Measurements from ENCODE around the gene STAT5B. TPM values are rescaled to one million over a fixed set of nuclear protein-coding genes. Genes with fewer than 3 reads are reported as not detected.

Gene STAT5B
- total and polyA plus RNA-seq, 2 donors (not counting 1 experiment from before 2014, with no cell fraction given), result 24.4 to 29.6 TPM

DNA sequence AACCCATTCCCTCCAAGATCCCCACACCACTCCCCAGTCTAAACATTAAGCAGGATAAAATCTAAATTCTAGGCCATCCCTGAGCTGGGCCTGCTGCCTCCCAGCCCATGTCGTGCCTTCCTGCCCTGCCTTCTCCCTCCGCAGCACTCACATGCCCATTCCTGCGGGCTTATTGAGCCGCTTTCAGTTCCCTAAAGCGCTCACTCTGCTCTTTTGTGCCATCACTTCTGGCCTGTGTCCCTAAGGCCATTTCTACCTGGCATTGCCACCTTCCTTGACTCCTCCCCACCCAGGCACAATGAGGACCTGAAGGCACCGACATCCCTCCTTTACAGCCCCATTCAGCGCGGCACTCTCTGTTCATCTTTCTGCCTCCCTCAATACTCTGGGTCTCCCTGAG is 108.4 kb downstream of the STAT5B start:
- H3K9ac ChIP-seq (ENCODE audit: insufficient read depth, low read length), result no peak overlapping the region
- H3K4me1 ChIP-seq (ENCODE audit: control insufficient read depth, extremely low read depth, insufficient read depth, low read length), result no peaks in the 10 kb centered on the region
- peaks cover 10% of the 10 kb centered on the region for H3K27me3 ChIP-seq (ENCODE audit: control insufficient read depth, insufficient read depth, low read length)
- no peak overlapping the region for H2AFZ ChIP-seq (ENCODE audit: low read length)
- H3K36me3 ChIP-seq (ENCODE audit: control insufficient read depth, insufficient read depth, low read length), result no peaks in the 10 kb centered on the region
- no peak overlapping the region for H3K4me2 ChIP-seq (ENCODE audit: extremely low read depth, insufficient read depth, low read length)
- no peak for DNase-seq (ENCODE audit: low read depth in 2 of 2)
- no peak overlapping the region for H3K27ac ChIP-seq (ENCODE audit: insufficient read depth, low read length)
- H3K4me3 ChIP-seq (replicated peaks in 1 of 4; ENCODE audit: control extremely low read depth in 1 of 4, insufficient read depth in 1 of 4, low read depth in 3 of 4, low read length in 4 of 4), result no peak overlapping the region
- TF ChIP-seq, protein P1, sequence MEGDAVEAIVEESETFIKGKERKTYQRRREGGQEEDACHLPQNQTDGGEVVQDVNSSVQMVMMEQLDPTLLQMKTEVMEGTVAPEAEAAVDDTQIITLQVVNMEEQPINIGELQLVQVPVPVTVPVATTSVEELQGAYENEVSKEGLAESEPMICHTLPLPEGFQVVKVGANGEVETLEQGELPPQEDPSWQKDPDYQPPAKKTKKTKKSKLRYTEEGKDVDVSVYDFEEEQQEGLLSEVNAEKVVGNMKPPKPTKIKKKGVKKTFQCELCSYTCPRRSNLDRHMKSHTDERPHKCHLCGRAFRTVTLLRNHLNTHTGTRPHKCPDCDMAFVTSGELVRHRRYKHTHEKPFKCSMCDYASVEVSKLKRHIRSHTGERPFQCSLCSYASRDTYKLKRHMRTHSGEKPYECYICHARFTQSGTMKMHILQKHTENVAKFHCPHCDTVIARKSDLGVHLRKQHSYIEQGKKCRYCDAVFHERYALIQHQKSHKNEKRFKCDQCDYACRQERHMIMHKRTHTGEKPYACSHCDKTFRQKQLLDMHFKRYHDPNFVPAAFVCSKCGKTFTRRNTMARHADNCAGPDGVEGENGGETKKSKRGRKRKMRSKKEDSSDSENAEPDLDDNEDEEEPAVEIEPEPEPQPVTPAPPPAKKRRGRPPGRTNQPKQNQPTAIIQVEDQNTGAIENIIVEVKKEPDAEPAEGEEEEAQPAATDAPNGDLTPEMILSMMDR (conservative IDR thresholded peaks at IDR 0.05 in 1 of 2, IDR thresholded peaks at IDR 0.05 in 1 of 2; ENCODE audit: low read depth in 1 of 2, low read length in 2 of 2), result no peak
- TF ChIP-seq EZH2 (IDR thresholded peaks at IDR 0.05; ENCODE audit: low read length, missing control alignments), result no peak
- no peaks in the 10 kb centered on the region for H3K79me2 ChIP-seq (ENCODE audit: control insufficient read depth, insufficient read depth, low read length)
- H4K20me1 ChIP-seq (ENCODE audit: control insufficient read depth, extremely low read depth, insufficient read depth, low read length), result no peaks in the 10 kb centered on the region
- no peaks in the 10 kb centered on the region for H3K9me3 ChIP-seq (ENCODE audit: control insufficient read depth, insufficient read depth, low read depth, low read length)

DNA sequence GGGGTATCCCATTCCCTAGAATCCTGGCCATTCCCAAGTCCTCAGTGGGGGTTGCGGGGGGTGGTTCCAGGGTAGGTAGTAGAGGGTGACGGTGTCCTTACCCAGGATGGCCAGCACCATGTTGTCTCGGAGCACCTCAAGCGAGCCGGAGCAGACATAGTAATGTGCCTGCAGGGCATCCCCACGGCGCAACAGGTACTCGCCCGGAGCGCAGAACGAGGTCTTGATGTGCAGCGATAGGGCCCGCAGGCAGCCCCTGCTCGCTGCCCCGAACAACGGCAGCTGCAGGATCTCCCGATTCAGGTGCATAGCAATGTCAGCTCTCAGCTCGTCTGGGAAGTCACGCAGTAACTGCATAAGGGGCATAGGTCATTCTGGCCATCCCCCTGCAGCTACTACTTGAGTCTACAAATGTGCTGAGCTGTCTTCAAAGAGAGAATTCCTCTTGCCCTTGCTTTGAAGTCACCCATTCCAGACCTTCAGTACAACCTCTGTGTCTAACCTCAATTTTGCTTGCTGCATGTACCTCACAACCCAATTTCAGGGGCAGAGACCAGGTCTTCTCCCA is 109.9 kb downstream of the STAT5B start:
- Histone ChIP-seq H3K27me3 (ENCODE audit: control insufficient read depth, insufficient read depth, low read length) (no peaks in the 10 kb centered on the region), H3K9me3 (ENCODE audit: control insufficient read depth, insufficient read depth, low read depth, low read length) (no peaks in the 10 kb centered on the region), H3K9ac (ENCODE audit: insufficient read depth, low read length) (no peak overlapping the region), H3K4me3 (replicated peaks in 1 of 4; ENCODE audit: control extremely low read depth in 1 of 4, insufficient read depth in 1 of 4, low read depth in 3 of 4, low read length in 4 of 4) (no peak overlapping the region), H3K27ac (ENCODE audit: insufficient read depth, low read length) (no peak overlapping the region), H4K20me1 (ENCODE audit: control insufficient read depth, extremely low read depth, insufficient read depth, low read length) (no peaks in the 10 kb centered on the region), H3K36me3 (ENCODE audit: control insufficient read depth, insufficient read depth, low read length) (no peaks in the 10 kb centered on the region), H2AFZ (ENCODE audit: low read length) (no peak overlapping the region), H3K4me2 (ENCODE audit: extremely low read depth, insufficient read depth, low read length) (no peak overlapping the region), H3K79me2 (ENCODE audit: control insufficient read depth, insufficient read depth, low read length) (no peaks in the 10 kb centered on the region), H3K4me1 (ENCODE audit: control insufficient read depth, extremely low read depth, insufficient read depth, low read length) (no peaks in the 10 kb centered on the region)
- TF ChIP-seq EZH2 (IDR thresholded peaks at IDR 0.05; ENCODE audit: low read length, missing control alignments), result no peak
- TF ChIP-seq, protein P1 (conservative IDR thresholded peaks at IDR 0.05 in 1 of 2, IDR thresholded peaks at IDR 0.05 in 1 of 2; ENCODE audit: low read depth in 1 of 2, low read length in 2 of 2), result no peak
- DNase-seq (ENCODE audit: low read depth in 2 of 2), result no peak

- no peak overlapping the region for H3K9ac ChIP-seq (ENCODE audit: insufficient read depth, low read length)
- no peak overlapping the region for H3K4me3 ChIP-seq (replicated peaks in 1 of 4; ENCODE audit: control extremely low read depth in 1 of 4, insufficient read depth in 1 of 4, low read depth in 3 of 4, low read length in 4 of 4)
- no peak overlapping the region for H3K4me2 ChIP-seq (ENCODE audit: extremely low read depth, insufficient read depth, low read length)
- no peak overlapping the region for H2AFZ ChIP-seq (ENCODE audit: low read length)
- no peaks in the 10 kb centered on the region for H4K20me1 ChIP-seq (ENCODE audit: control insufficient read depth, extremely low read depth, insufficient read depth, low read length)
- H3K27ac ChIP-seq (ENCODE audit: insufficient read depth, low read length), result no peak overlapping the region
- no peaks in the 10 kb centered on the region for H3K4me1 ChIP-seq (ENCODE audit: control insufficient read depth, extremely low read depth, insufficient read depth, low read length)
- H3K9me3 ChIP-seq (ENCODE audit: control insufficient read depth, insufficient read depth, low read depth, low read length), result no peaks in the 10 kb centered on the region
- no peaks in the 10 kb centered on the region for H3K79me2 ChIP-seq (ENCODE audit: control insufficient read depth, insufficient read depth, low read length)
- H3K27me3 ChIP-seq (ENCODE audit: control insufficient read depth, insufficient read depth, low read length), result no peaks in the 10 kb centered on the region
- H3K36me3 ChIP-seq (ENCODE audit: control insufficient read depth, insufficient read depth, low read length), result no peaks in the 10 kb centered on the region
- TF ChIP-seq, protein P1 (conservative IDR thresholded peaks at IDR 0.05 in 1 of 2, IDR thresholded peaks at IDR 0.05 in 1 of 2; ENCODE audit: low read depth in 1 of 2, low read length in 2 of 2), result no peak
- no peak for TF ChIP-seq EZH2 (IDR thresholded peaks at IDR 0.05; ENCODE audit: low read length, missing control alignments)
- no peak for DNase-seq (ENCODE audit: low read depth in 2 of 2)
Measured at GRCh38 chr17:42165751-42166150, 110.4 kb downstream of the STAT5B start.

Data from fibroblast of lung (primary cell).